ENCODE measurements around the gene PAX8. TPM values are rescaled to one million over a fixed set of nuclear protein-coding genes. Genes with fewer than 3 reads are reported as not detected.

Gene PAX8
- total RNA-seq, 1 donor: 0.09 TPM

GRCh38 chr2:113217455-113218282 is 61.1 kb downstream of the PAX8 start:
- H3K4me3 ChIP-seq (ENCODE audit: low read depth, low read length): no peak overlapping the region
- DNase-seq (ENCODE audit: low read depth): no peak
- no peak for TF ChIP-seq CTCF (IDR thresholded peaks at IDR 0.05; ENCODE audit: insufficient read depth, low read length)

GRCh38 chr2:113216891-113217454 is 61.7 kb downstream of the PAX8 start:
- no peak overlapping the region for H3K4me3 ChIP-seq (ENCODE audit: low read depth, low read length)
- no peak for DNase-seq (ENCODE audit: low read depth)
- no peak for TF ChIP-seq CTCF (IDR thresholded peaks at IDR 0.05; ENCODE audit: insufficient read depth, low read length)

- DNase-seq (ENCODE audit: low read depth): no peak
- TF ChIP-seq CTCF (IDR thresholded peaks at IDR 0.05; ENCODE audit: insufficient read depth, low read length): no peak
- no peak overlapping the region for H3K4me3 ChIP-seq (ENCODE audit: low read depth, low read length)
Measured at GRCh38 chr2:113216321-113216720, 62.4 kb downstream of the PAX8 start.

- no peak for DNase-seq (ENCODE audit: low read depth)
- H3K4me3 ChIP-seq (ENCODE audit: low read depth, low read length): no peak overlapping the region
Measured at GRCh38 chr2:113215056-113215455, 63.7 kb downstream of the PAX8 start.

GRCh38 chr2:113214141-113214540 is 64.6 kb downstream of the PAX8 start:
- DNase-seq (ENCODE audit: low read depth): no peak
- H3K4me3 ChIP-seq (ENCODE audit: low read depth, low read length): no peak overlapping the region
- no peak for TF ChIP-seq CTCF (IDR thresholded peaks at IDR 0.05; ENCODE audit: insufficient read depth, low read length)

More at GRCh38 chr2:113215056-113215455, 63.7 kb downstream of the PAX8 start:
- no peak for TF ChIP-seq CTCF (IDR thresholded peaks at IDR 0.05; ENCODE audit: insufficient read depth, low read length)

- DNase-seq (ENCODE audit: low read depth): no peak
- no peak for TF ChIP-seq CTCF (IDR thresholded peaks at IDR 0.05; ENCODE audit: insufficient read depth, low read length)
- H3K4me3 ChIP-seq (ENCODE audit: low read depth, low read length): no peak overlapping the region
Measured at GRCh38 chr2:113213061-113213930, 65.4 kb downstream of the PAX8 start.

All from fibroblast of the aortic adventitia (primary cell).